Inferior parietal cortex (tissue), 1 donor: ENCODE results near the gene RFNG.
"Not testable (repeated sequence)": the region's sequence is repeated elsewhere in the genome, so short reads cannot be mapped to it uniquely, and the experiment has no call there.

Source experiments
- DNase-seq: peaks from one replicate; pipeline ENCODE4 v3.0.0-alpha.2; 2016; ENCODE audit errors: extremely low spot score

The RFNG gene

GRCh38 chr17:82042649-82043048 lies 9.0 kb downstream of the RFNG start:
- no peak for DNase-seq

- DNase-seq, result no peak
Observed at GRCh38 chr17:82041144-82041814, 10.3 kb downstream of the RFNG start.

GRCh38 chr17:82039695-82040299 lies 11.8 kb downstream of the RFNG start:
- no peak for DNase-seq

GRCh38 chr17:82038796-82039409 lies 12.7 kb downstream of the RFNG start:
- not testable (repeated sequence) for DNase-seq

- no peak for DNase-seq
Observed at GRCh38 chr17:82037889-82038195, 13.8 kb downstream of the RFNG start.

- DNase-seq, result peak; percentile 92
Observed at GRCh38 chr17:82037092-82037888, 14.3 kb downstream of the RFNG start, which contains the start of gene DCXR. Gene DCXR, minus strand, starts transcription at chr17:82037697. Its CDS starts 15 bp downstream, at chr17:82037682.

GRCh38 chr17:82036634-82037091 lies 14.9 kb downstream of the RFNG start:
- DNase-seq, result no peak

GRCh38 chr17:82035956-82036633 lies 15.5 kb downstream of the RFNG start:
- DNase-seq, result no peak

GRCh38 chr17:82035488-82035887 lies 16.1 kb downstream of the RFNG start:
- DNase-seq, result no peak

- no peak for DNase-seq
Observed at GRCh38 chr17:82034371-82035011, 17.1 kb downstream of the RFNG start.

- DNase-seq, result no peak
Observed at GRCh38 chr17:82033359-82034085, 18.1 kb downstream of the RFNG start.

- no peak for DNase-seq
Observed at GRCh38 chr17:82031885-82032627, 19.6 kb downstream of the RFNG start.

GRCh38 chr17:82031303-82031884 lies 20.2 kb downstream of the RFNG start, which contains the start of gene RAC3:
Gene RAC3, plus strand, starts transcription at chr17:82031678. Its CDS starts 84 bp downstream, at chr17:82031762.
- no peak for DNase-seq

GRCh38 chr17:82030470-82031302 lies 20.9 kb downstream of the RFNG start:
- DNase-seq, result peak; percentile 78

GRCh38 chr17:82029990-82030469 lies 21.6 kb downstream of the RFNG start:
- no peak for DNase-seq

GRCh38 chr17:82029391-82029790 lies 22.2 kb downstream of the RFNG start:
- DNase-seq, result no peak

- no peak for DNase-seq
Observed at GRCh38 chr17:82028966-82029365, 22.6 kb downstream of the RFNG start.

- no peak for DNase-seq
Observed at GRCh38 chr17:82028246-82028645, 23.4 kb downstream of the RFNG start.
